IMR-90 (cell line): ENCODE measurements around the gene FBXO9. TPM values are rescaled to one million over a fixed set of nuclear protein-coding genes. Genes with fewer than 3 reads are reported as not detected.

Source experiments
- ATAC-seq: fragments of 200-7000 bp; cut with Tn5 transposase; 2 replicates; pipeline ENCODE4 v1.9.1; 2020; ENCODE audit warnings: low read depth, mild to moderate bottlenecking, moderate library complexity
- BruUV-seq: library from RNA; stranded (reverse); fragments of 400-500 nt; replicated peaks from 2 replicates; lab custom pipeline; 2021; lab: Mats Ljungman, UMichigan
- CTCF ChIA-PET: fragments of 300-600 bp; formaldehyde crosslinking; extraction: SDS; loops from one replicate; lab custom pipeline; 2021; ENCODE audit warnings: antibody characterized with exemption; lab: Yijun Ruan, JAX
- POLR2A ChIA-PET: fragments of 300-600 bp; sonication (Branson Sonifier 250); formaldehyde crosslinking; loops from one replicate; lab custom pipeline; 2022; ENCODE audit warnings: antibody characterized with exemption; ENCODE audit not compliant: unreplicated experiment; lab: Charles Lee
- DNase-seq: peaks from one replicate; pipeline ENCODE4 v3.0.0; 2013
- H2AFZ ChIP-seq: replicated peaks from 2 replicates; pipeline ENCODE3; 2013; ENCODE audit warnings: low read length, mild to moderate bottlenecking; ENCODE audit not compliant: poor library complexity
- H2AK5ac ChIP-seq: 2 replicates; pipeline ENCODE4 v1.6.1; 2013; ENCODE audit warnings: low read depth, low read length, inconsistent platforms
- H2AK9ac ChIP-seq: replicated peaks from 2 replicates; pipeline ENCODE3; 2013; ENCODE audit warnings: mild to moderate bottlenecking, low read depth, low read length, moderate library complexity; ENCODE audit not compliant: poor library complexity
- H2BK120ac ChIP-seq: 2 replicates; pipeline ENCODE4 v1.6.1; 2013; ENCODE audit warnings: low read depth, low read length, inconsistent platforms
- H2BK15ac ChIP-seq: 3 replicates; pipeline ENCODE4 v1.6.1; 2013; ENCODE audit warnings: low read depth, low read length, inconsistent platforms
- H2BK20ac ChIP-seq: 2 replicates; pipeline ENCODE4 v1.6.1; 2013; ENCODE audit warnings: low read depth, mild to moderate bottlenecking, inconsistent platforms, low read length, moderate library complexity
- H2BK5ac ChIP-seq: 2 replicates; pipeline ENCODE4 v1.6.1; 2013; ENCODE audit warnings: mild to moderate bottlenecking, low read depth, low read length, inconsistent platforms; ENCODE audit not compliant: poor library complexity, severe bottlenecking
- H3K14ac ChIP-seq: replicated peaks from 2 replicates; pipeline ENCODE4 v1.6.1; 2013; ENCODE audit warnings: low read depth, low read length, inconsistent platforms
- H3K18ac ChIP-seq: 2 replicates; pipeline ENCODE4 v1.6.1; 2013; ENCODE audit warnings: low read depth, low read length, control low read depth
- H3K23ac ChIP-seq: 2 replicates; pipeline ENCODE4 v1.6.1; 2013; ENCODE audit warnings: low read depth, low read length, inconsistent platforms
- H3K27ac ChIP-seq: 2 replicates; pipeline ENCODE4 v1.5.1; 2013; ENCODE audit warnings: mild to moderate bottlenecking, control low read depth, low read length; ENCODE audit not compliant: insufficient read depth
- H3K27me3 ChIP-seq: 2 replicates; pipeline ENCODE4 v1.6.1; 2013; ENCODE audit warnings: low read length; ENCODE audit not compliant: control insufficient read depth, insufficient read depth
- H3K36me3 ChIP-seq: 2 replicates; pipeline ENCODE4 v1.6.1; 2013; ENCODE audit warnings: low read length, mixed read lengths; ENCODE audit not compliant: control insufficient read depth, insufficient read depth
- H3K4ac ChIP-seq: 2 replicates; pipeline ENCODE4 v1.6.1; 2013; ENCODE audit warnings: low read depth, low read length, inconsistent platforms
- H3K4me1 ChIP-seq: 2 replicates; pipeline ENCODE4 v1.6.1; 2013; ENCODE audit warnings: low read length, mixed read lengths; ENCODE audit not compliant: control insufficient read depth, insufficient read depth
- H3K4me2 ChIP-seq: 2 replicates; pipeline ENCODE4 v1.6.1; 2013; ENCODE audit warnings: low read depth, mild to moderate bottlenecking, control low read depth, low read length, moderate library complexity
- H3K4me3 ChIP-seq: 2 replicates; pipeline ENCODE4 v1.5.1; 2013; ENCODE audit warnings: low read depth, mild to moderate bottlenecking, control low read depth, low read length, moderate library complexity; ENCODE audit not compliant: insufficient read depth
- H3K56ac ChIP-seq: 2 replicates; pipeline ENCODE4 v1.6.1; 2013; ENCODE audit warnings: low read length, inconsistent platforms; ENCODE audit not compliant: insufficient read depth; ENCODE audit errors: extremely low read depth
- H3K79me1 ChIP-seq, 2 experiments: 2 replicates each; pipeline ENCODE4 v1.6.1; 2013; ENCODE audit warnings: low read length in 2 of 2, inconsistent platforms in 1 of 2, low read depth in 1 of 2
- H3K9ac ChIP-seq: 2 replicates; pipeline ENCODE4 v1.6.1; 2013; ENCODE audit warnings: low read depth, low read length, control low read depth
- H3K9me1 ChIP-seq: 2 replicates; pipeline ENCODE4 v1.6.1; 2013; ENCODE audit warnings: low read length, inconsistent platforms; ENCODE audit not compliant: insufficient read depth
- H3K9me3 ChIP-seq: 2 replicates; pipeline ENCODE4 v1.6.1; 2013; ENCODE audit warnings: low read length; ENCODE audit not compliant: control insufficient read depth, insufficient read depth
- H4K20me1 ChIP-seq: 2 replicates; pipeline ENCODE4 v1.6.1; 2013; ENCODE audit warnings: low read length, inconsistent platforms; ENCODE audit not compliant: insufficient read depth
- H4K5ac ChIP-seq: 2 replicates; pipeline ENCODE4 v1.6.1; 2013; ENCODE audit warnings: mild to moderate bottlenecking, low read depth, low read length, control low read depth
- H4K8ac ChIP-seq, 2 experiments: 2 replicates each; pipeline ENCODE4 v1.6.1; 2013; ENCODE audit warnings: low read depth in 2 of 2, low read length in 2 of 2, control low read depth in 1 of 2, inconsistent platforms in 1 of 2
- H4K91ac ChIP-seq: 2 replicates; pipeline ENCODE4 v1.6.1; 2013; ENCODE audit warnings: low read depth, low read length, inconsistent platforms; ENCODE audit not compliant: insufficient read depth
- BHLHE40 ChIP-seq: fragments of 150-350 bp; IDR thresholded peaks from 2 replicates; pipeline ENCODE4 v1.6.1; 2016; ENCODE audit warnings: mild to moderate bottlenecking, low read depth, low read length
- CHD1 ChIP-seq: IDR thresholded peaks from 2 replicates; pipeline ENCODE4 v1.6.1; 2012; ENCODE audit warnings: low read depth, low read length, improper control_type of control experiment
- MAFK ChIP-seq: IDR thresholded peaks from 2 replicates; pipeline ENCODE4 v1.6.1; 2012; ENCODE audit warnings: low read depth, low read length, improper control_type of control experiment
- NFE2L2 ChIP-seq: fragments of 150-350 bp; IDR thresholded peaks from 2 replicates; pipeline ENCODE4 v1.6.1; 2016; ENCODE audit warnings: low read depth, mild to moderate bottlenecking, low read length
- RAD21 ChIP-seq: IDR thresholded peaks from 2 replicates; pipeline ENCODE4 v1.6.1; 2012; ENCODE audit warnings: low read length, improper control_type of control experiment
- RCOR1 ChIP-seq: IDR thresholded peaks from 2 replicates; pipeline ENCODE4 v1.6.1; 2012; ENCODE audit warnings: mild to moderate bottlenecking, low read length, improper control_type of control experiment; ENCODE audit not compliant: insufficient replicate concordance
- RFX5 ChIP-seq: IDR thresholded peaks from 2 replicates; pipeline ENCODE4 v1.8.0; 2012; ENCODE audit warnings: low read depth, mild to moderate bottlenecking, low read length, moderate library complexity
- SMC3 ChIP-seq: fragments of 150-350 bp; IDR thresholded peaks from 2 replicates; pipeline ENCODE4 v1.6.1; 2016; ENCODE audit warnings: low read depth, mild to moderate bottlenecking, antibody characterized with exemption, low read length, moderate library complexity
- WGBS, 2 experiments: methylation state at CpG; one replicate each; pipeline versions ENCODE4 v1.1.5 to v1.1.7; 2013; ENCODE audit warnings: missing lambda C conversion rate in 2 of 2; ENCODE audit not compliant: insufficient read length in 1 of 2; ENCODE audit errors: extremely low coverage in 2 of 2; 5-methylcytosine and 5-hydroxymethylcytosine counted together
- dilution Hi-C: fragments of 300-500 bp; cut with HindIII; formaldehyde crosslinking; loops from one replicate; pipeline ENCODE4 v1.14.3; 2018; ENCODE audit warnings: low sequenced_read_pairs; ENCODE audit not compliant: unreplicated experiment
- in situ Hi-C: fragments of 300-500 bp; cut with MboI; formaldehyde crosslinking; loops from 3 replicates; pipeline ENCODE4 v1.14.3; 2019; ENCODE audit warnings: low sequenced_read_pairs, inconsistent platforms, mixed read lengths
- intact Hi-C: fragments of 100-400 bp; cut with micrococcal nuclease; formaldehyde crosslinking; loops from 2 replicates; pipeline ENCODE4 v1.10.0; 2022
- polyA plus RNA-seq, 3 experiments: library from polyadenylated mRNA; depleted of rRNA; stranded (reverse); fragments of >200 nt; gene quantifications; 2 replicates each; pipeline ENCODE4 v1.2.3, GENCODE V29; 2012; ENCODE audit warnings: low replicate concordance in 1 of 3
- total RNA-seq: library from RNA; depleted of rRNA; stranded (reverse); fragments of >200 nt; gene quantifications from 2 replicates; pipeline ENCODE4 v1.2.3, GENCODE V29; 2012
- TF ChIP-seq, protein P1 (sequence below): fragments of 150-350 bp; IDR thresholded peaks from 2 replicates; pipeline ENCODE4 v1.6.1; 2016; ENCODE audit warnings: low read depth, mild to moderate bottlenecking, low read length, moderate library complexity, borderline replicate concordance
- TF ChIP-seq, protein P2 (sequence below): conservative IDR thresholded peaks from 2 replicates; pipeline ENCODE4 v1.5.1; 2012; ENCODE audit warnings: mild to moderate bottlenecking, low read depth, low read length, improper control_type of control experiment

FBXO9 gene
- total and polyA plus RNA-seq, 2 of the 4 experiments (the other 2 are of a cell fraction): 49.6 to 65.9 TPM

DNA sequence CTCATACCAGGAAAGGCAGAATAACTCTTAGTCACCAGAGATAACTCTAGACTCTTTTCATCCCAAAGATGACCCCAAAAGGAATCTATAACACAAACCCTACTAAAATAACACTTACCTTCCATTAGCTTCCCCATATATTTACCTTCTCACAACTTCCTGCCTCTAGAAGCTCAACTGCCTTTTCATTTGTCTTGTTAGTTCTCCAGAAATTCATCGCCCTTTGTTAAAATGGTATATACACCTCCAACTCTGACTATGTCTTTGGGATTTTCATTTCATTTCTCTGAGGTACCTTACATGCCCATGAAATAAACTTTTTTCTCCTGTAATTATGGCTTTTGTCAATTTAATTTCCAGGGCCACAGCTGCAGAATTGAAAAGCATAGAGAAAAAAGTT lies 49.9 kb downstream of the FBXO9 start:
- Histone ChIP-seq H2BK20ac (no peak overlapping the region), H4K91ac (no peak overlapping the region), H3K56ac (no peak overlapping the region), H3K79me1 (no peaks in the 10 kb centered on the region), H3K9me1 (no peaks in the 10 kb centered on the region; the same call in 1 of the 2 replicates), H2BK15ac (no peak overlapping the region), H3K4ac (no peak overlapping the region), H3K36me3 (no peaks in the 10 kb centered on the region), H3K9me3 (peaks cover 3% of the 10 kb centered on the region; the same call in 1 of the 2 replicates), H2BK120ac (no peak overlapping the region), H4K20me1 (no peaks in the 10 kb centered on the region), H2BK5ac (no peak overlapping the region), H3K27ac (no peak overlapping the region), H2AK9ac (no peak overlapping the region), H4K8ac (no peak overlapping the region), H2AK5ac (no peak overlapping the region), H4K5ac (no peak overlapping the region), H3K9ac (no peak overlapping the region), H3K4me3 (no peak overlapping the region), H3K18ac (no peak overlapping the region), H3K14ac (no peak overlapping the region), H3K27me3 (peaks cover 23% of the 10 kb centered on the region), H3K4me2 (no peak overlapping the region), H3K4me1 (peaks cover 3% of the 10 kb centered on the region; the same call in 1 of the 2 replicates), H3K23ac (no peak overlapping the region), H2AFZ (no peak overlapping the region)
- DNase-seq (no peak), ATAC-seq (no peak)
- ChIA-PET POLR2A (no interaction called here), CTCF (no interaction called here)
- intact Hi-C loops: no loop called here
- in situ Hi-C loops: no loop called here
- dilution Hi-C loops: no loop called here
- no TSS peak for BruUV-seq
- WGBS, 2 experiments: no CpG with 5 or more reads among the region's 1 CpG
- TF ChIP-seq BHLHE40 (no peak), NFE2L2 (no peak), MAFK (no peak), CHD1 (no peak), RCOR1 (no peak), RAD21 (no peak), RFX5 (no peak), SMC3 (no peak)
- TF ChIP-seq, protein P1, sequence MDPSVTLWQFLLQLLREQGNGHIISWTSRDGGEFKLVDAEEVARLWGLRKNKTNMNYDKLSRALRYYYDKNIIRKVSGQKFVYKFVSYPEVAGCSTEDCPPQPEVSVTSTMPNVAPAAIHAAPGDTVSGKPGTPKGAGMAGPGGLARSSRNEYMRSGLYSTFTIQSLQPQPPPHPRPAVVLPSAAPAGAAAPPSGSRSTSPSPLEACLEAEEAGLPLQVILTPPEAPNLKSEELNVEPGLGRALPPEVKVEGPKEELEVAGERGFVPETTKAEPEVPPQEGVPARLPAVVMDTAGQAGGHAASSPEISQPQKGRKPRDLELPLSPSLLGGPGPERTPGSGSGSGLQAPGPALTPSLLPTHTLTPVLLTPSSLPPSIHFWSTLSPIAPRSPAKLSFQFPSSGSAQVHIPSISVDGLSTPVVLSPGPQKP: no peak
- TF ChIP-seq, protein P2, sequence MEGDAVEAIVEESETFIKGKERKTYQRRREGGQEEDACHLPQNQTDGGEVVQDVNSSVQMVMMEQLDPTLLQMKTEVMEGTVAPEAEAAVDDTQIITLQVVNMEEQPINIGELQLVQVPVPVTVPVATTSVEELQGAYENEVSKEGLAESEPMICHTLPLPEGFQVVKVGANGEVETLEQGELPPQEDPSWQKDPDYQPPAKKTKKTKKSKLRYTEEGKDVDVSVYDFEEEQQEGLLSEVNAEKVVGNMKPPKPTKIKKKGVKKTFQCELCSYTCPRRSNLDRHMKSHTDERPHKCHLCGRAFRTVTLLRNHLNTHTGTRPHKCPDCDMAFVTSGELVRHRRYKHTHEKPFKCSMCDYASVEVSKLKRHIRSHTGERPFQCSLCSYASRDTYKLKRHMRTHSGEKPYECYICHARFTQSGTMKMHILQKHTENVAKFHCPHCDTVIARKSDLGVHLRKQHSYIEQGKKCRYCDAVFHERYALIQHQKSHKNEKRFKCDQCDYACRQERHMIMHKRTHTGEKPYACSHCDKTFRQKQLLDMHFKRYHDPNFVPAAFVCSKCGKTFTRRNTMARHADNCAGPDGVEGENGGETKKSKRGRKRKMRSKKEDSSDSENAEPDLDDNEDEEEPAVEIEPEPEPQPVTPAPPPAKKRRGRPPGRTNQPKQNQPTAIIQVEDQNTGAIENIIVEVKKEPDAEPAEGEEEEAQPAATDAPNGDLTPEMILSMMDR: no peak
